Stimulated activated naive B cell treated with anti-CD40 and anti-IgM and Interleukin-4, amounts not matched to agents 10 μg/mL and 1 μg/mL and 100 μg/mL, for 72 hours (primary cell): ENCODE measurements around the gene SART1.
"Not testable (repeated sequence)": the region's sequence is repeated elsewhere in the genome, so short reads cannot be mapped to it uniquely, and the experiment has no call there.

ENCODE experiments used
- ATAC-seq, 2 donors: fragments of 150-1000 bp; cut with Tn5 transposase; replicated peaks; 2 replicates each; pipeline ENCODE4 v1.10.0; 2021; ENCODE audit warnings: moderate library complexity in 1 of 2
- DNase-seq: peaks from one replicate; pipeline ENCODE4 v3.0.0; 2021
- H3K27ac Mint-ChIP-seq: one replicate; pipeline ENCODE4 v1.8.0; 2022; ENCODE audit warnings: mild to moderate bottlenecking, mixed read lengths
- H3K27me3 Mint-ChIP-seq, 2 donors: one replicate each; pipeline ENCODE4 v1.8.0; 2022; ENCODE audit warnings: mixed read lengths in 2 of 2
- H3K36me3 Mint-ChIP-seq, 2 donors: one replicate each; pipeline ENCODE4 v1.8.0; 2022; ENCODE audit warnings: mixed read lengths in 2 of 2, mild to moderate bottlenecking in 1 of 2
- H3K4me1 Mint-ChIP-seq, 2 donors: one replicate each; pipeline ENCODE4 v1.8.0; 2022; ENCODE audit warnings: mixed read lengths in 2 of 2, mild to moderate bottlenecking in 1 of 2
- H3K4me3 Mint-ChIP-seq, 2 donors: one replicate each; pipeline ENCODE4 v1.8.0; 2022; ENCODE audit warnings: mild to moderate bottlenecking in 2 of 2, mixed read lengths in 2 of 2, moderate library complexity in 1 of 2
- H3K9me3 Mint-ChIP-seq, 2 donors: one replicate each; pipeline ENCODE4 v1.8.0; 2022; ENCODE audit warnings: mixed read lengths in 2 of 2, mild to moderate bottlenecking in 1 of 2

SART1 gene

GRCh38 chr11:66017321-66017720 lies 55.8 kb downstream of the SART1 start:
- no peak for DNase-seq
- Mint-ChIP-seq H3K9me3 (no peaks in the 10 kb centered on the region), H3K4me3 (no peak overlapping the region), H3K4me1 (peaks cover 6 to 26% of the 10 kb centered on the region in 2 donors), H3K27me3 (peaks cover 11 to 24% of the 10 kb centered on the region in 2 donors), H3K27ac (no peak overlapping the region), H3K36me3 (no peaks in the 10 kb centered on the region)
- ATAC-seq: no peak

- no peaks in the 10 kb centered on the region for H3K9me3 Mint-ChIP-seq
- no peaks in the 10 kb centered on the region for H3K36me3 Mint-ChIP-seq
- ATAC-seq: no peak
- peaks cover 10 to 27% of the 10 kb centered on the region in 2 donors for H3K4me1 Mint-ChIP-seq
- H3K27me3 Mint-ChIP-seq: peaks cover 7 to 21% of the 10 kb centered on the region in 2 donors
- no peak for DNase-seq
- no peak overlapping the region for H3K4me3 Mint-ChIP-seq
- no peak overlapping the region for H3K27ac Mint-ChIP-seq
These were observed 58.7 kb downstream of the SART1 start for GRCh38 chr11:66020212-66020611.

DNA sequence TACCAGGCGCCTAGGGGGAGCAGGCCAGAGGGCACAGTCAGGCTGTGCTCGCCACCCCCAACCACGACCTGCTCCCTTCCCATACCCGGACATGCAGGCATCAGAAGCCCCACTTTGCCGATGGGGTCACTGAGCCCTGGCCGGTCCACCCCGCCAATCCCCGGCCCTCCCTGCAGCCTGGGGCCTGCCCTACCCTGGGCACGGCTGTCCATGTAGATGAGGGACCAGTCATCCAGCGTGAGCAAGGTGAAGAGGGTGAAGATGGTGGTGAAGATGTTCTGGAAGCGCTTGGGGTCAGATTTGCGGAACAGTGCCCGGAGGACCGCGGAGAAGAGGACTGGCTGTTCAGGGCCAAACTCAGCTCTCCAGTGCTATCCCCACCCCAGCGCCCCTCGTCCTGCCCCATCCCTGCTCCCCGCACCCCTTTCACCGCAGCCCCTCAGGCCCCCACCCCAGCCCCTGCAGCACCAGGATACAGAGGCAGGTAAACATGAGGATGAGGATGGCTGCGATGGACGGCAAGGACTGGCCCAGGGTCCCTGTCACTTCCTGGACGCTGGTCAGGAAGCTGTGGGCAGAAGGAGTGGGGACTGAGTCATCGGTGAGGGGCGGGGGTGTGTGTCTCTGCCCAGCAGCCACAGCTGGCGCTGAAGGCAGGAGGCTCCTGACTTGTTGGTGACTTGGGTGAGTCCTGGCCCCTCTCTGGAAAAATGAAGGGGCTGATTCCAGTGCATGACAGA lies 59.3 kb downstream of the SART1 start:
- no peaks in the 10 kb centered on the region for H3K36me3 Mint-ChIP-seq
- DNase-seq (no peak), ATAC-seq (peak in 1 of 2 donors; percentile 32)
- H3K4me3 Mint-ChIP-seq: no peak overlapping the region
- H3K9me3 Mint-ChIP-seq: no peaks in the 10 kb centered on the region
- peaks cover 10 to 21% of the 10 kb centered on the region in 2 donors for H3K27me3 Mint-ChIP-seq
- peaks cover 10 to 27% of the 10 kb centered on the region in 2 donors for H3K4me1 Mint-ChIP-seq
- no peak overlapping the region for H3K27ac Mint-ChIP-seq

- Mint-ChIP-seq H3K4me1 (peaks cover 10 to 23% of the 10 kb centered on the region in 2 donors), H3K36me3 (no peaks in the 10 kb centered on the region), H3K9me3 (no peaks in the 10 kb centered on the region), H3K27ac (no peak overlapping the region), H3K27me3 (peaks cover 10 to 21% of the 10 kb centered on the region in 2 donors), H3K4me3 (peak overlapping the region; percentile 43 to 62)
- DNase-seq (peak; percentile 60), ATAC-seq (peak; percentile 87 to 90)
These were observed 61.1 kb downstream of the SART1 start for GRCh38 chr11:66022401-66023185.

DNA sequence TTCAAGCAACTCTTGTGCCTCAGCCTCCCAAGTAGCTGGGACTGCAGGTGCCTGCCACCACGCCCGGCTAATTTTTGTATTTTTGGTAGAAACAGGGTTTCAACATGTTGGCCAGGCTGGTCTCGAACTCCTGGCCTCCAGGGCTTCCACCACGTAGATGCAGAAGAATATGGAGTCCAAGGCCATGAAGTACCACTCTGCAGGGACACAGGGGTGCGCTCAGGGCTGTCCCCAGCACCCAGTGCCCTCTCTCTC lies 61.6 kb downstream of the SART1 start:
- not testable (repeated sequence) for DNase-seq, H3K36me3 Mint-ChIP-seq, H3K27ac Mint-ChIP-seq, H3K4me3 Mint-ChIP-seq, H3K9me3 Mint-ChIP-seq, ATAC-seq
- Mint-ChIP-seq H3K4me1 (peaks cover 10 to 23% of the 10 kb centered on the region in 2 donors), H3K27me3 (peaks cover 10 to 23% of the 10 kb centered on the region in 2 donors)

GRCh38 chr11:66026017-66026529 lies 64.5 kb downstream of the SART1 start, which contains the start of gene CATSPER1:
CATSPER1 (minus strand) TSS chr11:66026479; CDS start chr11:66026379, 100 bp downstream.
- Mint-ChIP-seq H3K27ac (no peak within 1 kb of the TSS), H3K4me1 (peaks cover 4 to 12% of the 10 kb centered on the region in 2 donors), H3K9me3 (no peaks in the 10 kb centered on the region), H3K4me3 (no peak within 1 kb of the TSS), H3K36me3 (no peaks in the 10 kb centered on the region), H3K27me3 (peaks cover 10 to 29% of the 10 kb centered on the region in 2 donors)
- ATAC-seq (no peak), DNase-seq (no peak)
